Brain pericyte (primary cell): Measurements from ENCODE around the gene ASPG.

Experiments
- DNase-seq: peaks from one replicate; pipeline ENCODE4 v3.0.0-alpha.2; 2012; ENCODE audit warnings: low read depth, low spot score

Gene ASPG

DNA sequence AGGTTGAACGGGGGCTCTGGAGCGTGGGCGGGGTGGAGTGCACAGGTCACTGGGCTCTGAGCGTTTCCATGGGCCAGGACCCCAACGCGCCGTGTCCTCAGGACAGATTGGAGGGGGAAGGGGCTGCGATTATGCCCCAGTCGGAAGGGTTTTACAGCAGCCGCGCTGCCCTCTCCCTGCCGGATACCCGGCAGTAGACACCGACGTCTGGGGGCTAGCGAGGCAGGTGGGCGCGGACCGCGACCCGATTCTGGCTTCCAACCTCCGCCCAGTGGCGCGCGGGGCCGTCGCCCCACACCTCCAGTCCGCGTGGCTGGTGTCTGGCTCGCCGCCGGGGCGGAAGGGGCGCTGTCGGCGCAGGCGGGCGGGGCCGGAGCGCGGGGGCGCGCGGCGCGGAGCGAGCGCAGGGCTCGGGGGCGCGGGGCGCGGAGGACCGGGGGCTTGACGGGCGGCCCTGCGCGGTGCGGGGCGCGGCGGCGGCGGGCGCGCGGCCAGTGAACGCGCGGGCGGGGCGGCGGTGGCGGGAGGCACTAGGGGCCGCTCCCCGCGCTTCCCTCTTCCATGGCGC is 50.5 kb downstream of the ASPG start:
- no peak for DNase-seq

- no peak for DNase-seq
Measured at GRCh38 chr14:104136472-104137296, 51.2 kb downstream of the ASPG start.

GRCh38 chr14:104137297-104138097 is 52.0 kb downstream of the ASPG start:
- no peak for DNase-seq

GRCh38 chr14:104138098-104138717 is 52.7 kb downstream of the ASPG start, which contains the start of gene KIF26A:
TSS of gene KIF26A (plus strand) at chr14:104138587. CDS start at chr14:104138723, 136 bp downstream.
- no peak for DNase-seq

DNA sequence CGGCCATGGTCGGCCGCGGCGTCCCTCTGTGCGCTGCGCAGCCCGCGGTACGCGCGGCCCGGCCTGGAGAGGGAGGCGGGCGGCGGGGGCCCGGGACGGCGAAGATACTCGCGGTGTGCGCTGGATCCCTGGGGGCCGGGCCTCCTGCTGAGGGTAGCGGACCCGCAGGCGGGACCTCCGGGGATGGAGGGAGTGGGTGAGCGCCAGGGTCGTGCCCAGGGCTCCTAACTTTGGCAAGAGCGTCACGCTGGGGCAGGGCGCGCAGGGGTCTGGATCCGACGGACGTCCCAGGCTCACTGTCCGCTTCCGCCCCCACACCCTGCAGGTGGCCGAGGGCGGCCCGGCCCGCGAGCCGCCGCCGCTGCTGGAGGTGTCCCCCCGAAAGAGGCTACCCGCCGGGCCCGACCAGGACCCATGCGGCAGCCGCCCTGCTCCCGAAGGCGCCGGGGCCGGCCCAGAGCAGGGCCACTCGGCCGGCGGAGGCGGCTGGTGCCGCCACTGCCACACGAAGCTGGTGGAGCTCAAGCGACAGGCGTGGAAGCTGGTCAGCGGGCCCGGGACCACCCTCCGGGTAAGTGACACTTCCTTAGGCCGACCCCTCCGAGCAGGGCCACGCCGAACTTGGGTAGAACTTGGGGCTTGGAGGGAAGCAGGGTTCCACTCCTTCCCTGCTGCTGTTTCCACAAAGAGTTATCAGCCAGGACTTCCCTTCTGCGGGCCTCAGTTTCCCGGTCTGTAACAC is 53.4 kb downstream of the ASPG start:
- DNase-seq: no peak

DNA sequence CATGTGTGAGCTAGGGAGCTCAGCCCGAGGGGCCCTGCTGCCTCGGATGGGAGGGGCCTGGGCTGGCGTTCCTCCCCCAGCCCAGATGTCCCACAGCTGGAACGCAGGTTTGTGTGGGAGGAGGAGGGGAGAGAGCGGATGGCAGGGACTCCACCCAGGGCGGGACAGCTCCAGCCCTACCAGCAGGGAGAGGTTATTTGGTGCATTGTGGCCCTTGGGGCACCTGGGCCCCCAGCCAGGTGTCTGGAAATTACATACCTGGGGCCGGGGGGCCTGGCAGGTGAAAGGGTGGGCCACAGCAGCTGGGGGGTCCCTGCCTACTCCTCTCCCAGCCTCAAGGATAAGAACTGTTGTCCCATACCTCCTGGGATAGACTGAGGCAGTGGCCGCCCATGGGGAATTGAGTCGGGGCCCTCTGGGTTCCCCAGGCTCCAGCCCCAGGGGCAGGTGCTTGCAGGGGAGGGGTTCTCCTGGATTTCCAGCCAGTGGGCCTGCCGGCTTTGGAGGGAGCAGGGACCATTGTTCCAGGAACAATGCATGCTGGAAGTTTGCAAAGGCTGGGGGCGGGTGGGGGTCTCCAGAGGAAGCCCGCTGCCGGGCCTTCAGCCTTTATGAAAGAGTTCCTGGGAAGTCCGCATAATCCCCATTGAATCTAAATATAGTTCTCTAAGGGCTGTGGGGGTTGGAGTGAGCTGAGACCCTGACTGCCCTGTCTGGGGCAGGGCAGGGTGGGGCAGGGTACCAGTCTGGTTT is 54.1 kb downstream of the ASPG start:
- DNase-seq: no peak

DNA sequence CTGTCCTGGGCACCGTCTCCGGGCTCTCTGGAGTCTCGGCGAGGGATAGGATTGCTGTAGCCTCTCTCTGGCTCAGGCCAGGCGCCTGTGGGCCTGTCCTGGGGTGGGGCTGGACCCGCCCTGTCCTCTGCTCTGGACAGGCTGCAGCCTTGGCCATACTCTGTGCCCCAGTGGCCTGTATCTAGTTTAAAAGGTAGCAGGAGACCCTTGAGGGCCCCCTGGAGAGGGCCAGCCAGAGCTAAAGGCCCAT is 54.6 kb downstream of the ASPG start:
- DNase-seq: no peak

DNA sequence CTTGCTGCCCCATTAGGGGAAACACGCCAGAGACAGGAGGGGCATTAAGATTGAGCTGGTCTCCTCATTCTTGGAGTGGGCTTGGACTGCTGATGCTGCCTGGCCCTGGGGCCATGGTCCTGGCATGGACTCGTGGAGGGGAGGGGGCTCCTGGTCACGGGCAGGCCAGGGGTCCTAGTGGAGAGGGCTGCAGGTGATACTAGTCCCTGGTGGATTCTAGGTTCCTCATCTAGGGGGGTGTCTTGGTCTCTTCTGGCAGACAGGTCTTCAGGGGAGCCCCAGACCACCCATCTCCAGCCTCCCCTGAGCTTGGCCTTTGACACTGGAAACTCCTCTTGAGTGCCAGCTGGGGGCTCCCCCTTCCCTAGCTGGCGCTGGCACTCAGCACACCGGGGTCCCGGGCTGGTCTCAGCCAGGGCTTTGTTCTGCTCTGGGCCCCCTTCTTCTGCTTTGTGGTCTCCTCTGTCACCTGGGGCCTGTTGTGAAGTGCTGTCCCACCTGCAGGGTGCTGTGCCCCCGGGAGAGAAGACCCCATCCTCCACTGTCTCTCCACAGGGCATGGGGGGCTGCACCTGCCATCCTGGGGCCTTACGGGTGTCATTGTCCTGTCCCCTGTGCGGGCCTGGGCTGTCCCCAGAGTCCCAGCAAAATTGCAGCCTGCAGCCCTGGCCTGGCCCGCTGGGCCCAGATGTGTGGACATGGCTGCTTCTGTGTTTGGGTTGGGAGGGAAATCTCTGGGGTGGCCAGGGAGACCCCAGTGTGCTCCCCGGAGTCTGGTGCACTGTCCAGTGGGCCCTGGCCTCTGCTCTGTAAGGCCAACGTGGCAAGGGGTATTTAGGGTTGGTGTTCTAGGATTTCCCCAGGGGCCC is 55.2 kb downstream of the ASPG start:
- no peak for DNase-seq

DNA sequence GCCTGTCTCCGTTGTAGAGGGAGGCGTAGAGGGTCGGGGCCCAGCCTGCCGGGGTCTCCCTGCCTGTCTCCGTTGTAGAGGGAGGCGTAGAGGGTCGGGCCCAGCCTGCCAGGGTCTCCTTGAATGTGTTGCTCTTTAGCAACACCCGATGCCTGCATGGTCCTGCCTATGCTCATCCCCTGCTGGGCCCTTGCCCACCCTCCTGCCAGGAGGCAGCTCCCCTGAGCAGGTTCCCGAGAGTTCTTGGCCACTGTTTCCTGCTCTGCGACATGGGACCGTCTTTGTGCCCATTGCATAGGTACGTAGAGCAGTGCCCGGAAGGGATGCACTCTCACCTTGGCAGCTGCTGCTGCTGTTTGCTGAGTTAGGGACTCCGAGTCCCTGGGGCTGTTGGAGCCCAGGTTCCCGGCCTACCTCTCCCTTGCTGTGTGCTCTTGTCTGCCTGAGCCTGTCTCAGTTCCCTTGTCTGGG is 56.2 kb downstream of the ASPG start:
- no peak for DNase-seq

DNA sequence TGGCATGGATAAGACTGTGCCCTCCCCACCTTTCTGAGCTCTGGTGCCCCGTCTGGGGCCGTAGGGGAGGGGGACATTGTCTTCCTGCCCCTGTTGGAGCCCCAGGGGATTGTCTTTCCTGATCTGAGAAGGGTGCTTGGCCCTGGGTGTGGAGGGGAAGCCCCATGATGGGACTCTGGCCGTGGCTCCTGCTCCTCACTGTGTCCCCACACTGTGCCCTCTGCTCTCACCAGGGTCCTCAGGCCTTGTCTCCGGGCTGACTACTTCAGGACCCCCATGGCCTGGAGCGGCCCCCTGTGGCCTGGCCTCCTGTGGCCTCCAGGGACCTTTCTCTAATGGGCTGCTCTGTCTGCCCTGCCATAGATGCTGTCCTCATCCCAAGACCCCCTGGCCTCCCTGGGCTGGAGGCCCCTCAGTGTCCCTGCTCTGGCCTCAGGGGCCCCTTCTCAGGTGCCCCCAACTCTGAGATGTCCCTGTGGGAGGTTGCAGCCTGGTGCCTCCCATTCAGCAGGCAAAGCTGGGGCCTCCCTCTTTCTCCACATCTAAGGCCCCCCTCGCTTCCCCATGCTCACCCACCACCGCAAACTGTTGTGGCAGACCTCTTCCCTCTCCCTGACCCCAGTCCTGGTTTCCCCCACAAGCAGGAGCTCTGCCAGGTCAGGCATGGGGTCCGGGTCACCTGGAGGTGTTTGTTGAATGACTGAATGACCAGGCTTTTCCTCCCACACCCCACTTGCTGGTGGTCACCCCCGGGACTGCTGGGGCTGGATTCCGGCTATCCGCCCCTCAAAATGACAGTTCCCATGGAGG is 56.8 kb downstream of the ASPG start:
- DNase-seq: no peak

GRCh38 chr14:104142946-104143470 is 57.5 kb downstream of the ASPG start:
- DNase-seq: no peak

DNA sequence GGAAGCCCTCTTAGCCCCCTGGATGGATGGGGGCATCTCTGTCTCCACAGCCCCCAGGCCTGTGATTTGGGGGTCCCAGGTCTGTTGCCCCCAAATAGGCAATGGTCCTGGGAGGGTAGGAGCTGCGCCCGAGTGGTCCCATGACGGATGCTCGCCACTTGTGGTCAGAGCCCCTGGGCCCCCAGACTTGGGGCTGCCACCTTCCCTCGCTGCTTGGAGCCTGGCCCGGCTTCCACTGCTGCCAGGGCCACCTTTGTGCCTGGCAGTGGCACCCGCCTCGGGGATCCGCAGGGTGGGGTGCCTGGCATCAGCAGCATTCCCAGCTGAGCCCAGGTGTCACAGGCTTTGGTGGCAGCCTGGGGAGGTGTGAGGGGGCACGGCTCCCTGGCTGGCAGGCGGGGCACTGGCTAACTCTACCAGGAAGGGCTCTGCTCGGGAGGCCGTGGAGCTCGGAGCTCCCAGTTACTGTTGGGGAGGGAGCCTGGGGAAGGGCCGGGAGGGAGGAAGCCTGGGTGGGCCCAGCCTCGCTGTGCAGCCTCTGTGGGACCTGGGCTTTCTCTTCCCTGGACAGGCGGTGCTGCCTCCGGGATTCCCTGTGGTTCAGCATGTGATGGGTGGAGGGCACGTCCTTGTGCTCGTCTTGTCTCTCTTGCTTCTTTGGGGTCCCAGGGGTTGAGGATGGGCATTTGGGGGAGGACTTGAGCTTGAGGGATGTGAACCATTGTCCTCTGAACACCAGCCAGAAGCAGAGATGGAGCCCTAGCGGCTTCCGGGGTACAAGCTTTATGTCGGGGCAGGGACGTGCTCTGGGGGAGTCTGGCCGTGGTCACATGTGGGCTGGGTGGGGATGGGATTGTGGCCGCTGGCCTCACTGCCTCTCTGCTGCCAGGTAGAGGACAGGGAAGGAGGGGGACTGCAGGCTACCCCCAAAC is 58.3 kb downstream of the ASPG start:
- DNase-seq: no peak

DNA sequence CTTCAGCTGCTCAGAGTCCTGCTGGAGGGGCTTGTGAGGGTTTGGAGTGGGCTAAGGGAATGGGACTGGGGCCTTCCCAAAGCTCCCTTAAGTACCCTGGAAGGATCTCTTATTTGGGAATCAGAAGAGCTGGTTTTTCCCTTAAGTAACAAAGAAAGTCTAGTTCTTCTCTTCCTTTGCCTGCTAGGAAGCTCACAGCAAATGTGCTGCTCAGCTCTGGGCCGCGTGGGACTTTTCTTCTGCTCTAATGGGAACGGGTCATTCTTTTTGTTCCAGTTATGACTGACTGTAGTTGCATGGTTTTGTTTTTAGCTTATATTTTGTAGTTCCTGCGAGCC is 58.9 kb downstream of the ASPG start:
- DNase-seq: no peak

GRCh38 chr14:104144911-104145825 is 59.7 kb downstream of the ASPG start:
- DNase-seq: no peak

GRCh38 chr14:104145826-104146601 is 60.5 kb downstream of the ASPG start:
- DNase-seq: no peak
